Endothelial cell of umbilical vein (primary cell): Measurements from ENCODE around the gene CCNB1. TPM values are rescaled to one million over a fixed set of nuclear protein-coding genes. Genes with fewer than 3 reads are reported as not detected.
A peak's percentile ranks its signal among the peaks of the same experiment; 100 is the strongest.

Experiments used
- Bru-seq: library from RNA; stranded (reverse); fragments of 400-500 nt; gene quantifications from one replicate; lab custom pipeline; 2021; lab: Mats Ljungman, UMichigan
- BruChase-seq, 2 experiments: library from RNA; stranded (reverse); fragments of 400-500 nt; gene quantifications; one replicate each; lab custom pipeline; 2021; lab: Mats Ljungman, UMichigan
- BruUV-seq: library from RNA; stranded (reverse); fragments of 400-500 nt; replicated peaks from 2 replicates; lab custom pipeline; 2021; lab: Mats Ljungman, UMichigan
- CTCF ChIA-PET: fragments of 300-600, 350-600 bp; sonication (Branson Sonifier 250); formaldehyde crosslinking; loops from one replicate; lab custom pipeline; 2021; ENCODE audit warnings: antibody characterized with exemption, inconsistent platforms; lab: Charles Lee
- POLR2A ChIA-PET: fragments of 300-600, 350-600 bp; sonication (Branson Sonifier 250); formaldehyde crosslinking; loops from one replicate; lab custom pipeline; 2021; ENCODE audit warnings: antibody characterized with exemption, inconsistent platforms; lab: Charles Lee
- DNase-seq: peaks from one replicate; pipeline ENCODE4 v3.0.0-alpha.2; 2011; ENCODE audit warnings: low read depth, low spot score
- FAIRE-seq: peaks from 2 replicates; lab custom pipeline; 2011; peaks lifted over from hg19 to GRCh38; lab: Jason Lieb, UNC
- H2AFZ ChIP-seq: 2 replicates; pipeline ENCODE4 v1.6.0; 2012; ENCODE audit warnings: low read depth, low read length, control low read depth, inconsistent platforms
- H3K27ac ChIP-seq: 2 replicates; pipeline ENCODE4 v1.5.1; 2011; ENCODE audit warnings: low read depth, mild to moderate bottlenecking, control low read depth, low read length, moderate library complexity; ENCODE audit not compliant: insufficient read depth
- H3K27me3 ChIP-seq, 2 experiments: 2 replicates each; pipeline versions ENCODE4 v1.6.0 to v1.6.1; 2011; ENCODE audit warnings: low read length in 2 of 2, mixed read lengths in 1 of 2; ENCODE audit not compliant: control insufficient read depth in 2 of 2, insufficient read depth in 2 of 2
- H3K36me3 ChIP-seq, 2 experiments: 2 replicates in 1 of 2; 3 replicates in 1 of 2; pipeline ENCODE4 v1.5.1; 2011; ENCODE audit warnings: low read length in 2 of 2, mild to moderate bottlenecking in 1 of 2, moderate library complexity in 1 of 2; ENCODE audit not compliant: control insufficient read depth in 2 of 2, insufficient read depth in 2 of 2; ENCODE audit errors: extremely low read depth in 1 of 2
- H3K4me1 ChIP-seq: 3 replicates; pipeline ENCODE4 v1.5.1; 2011; ENCODE audit warnings: mild to moderate bottlenecking, low read length; ENCODE audit not compliant: control insufficient read depth, insufficient read depth; ENCODE audit errors: extremely low read depth
- H3K4me2 ChIP-seq: 2 replicates; pipeline ENCODE4 v1.6.1; 2011; ENCODE audit warnings: low read length, control low read depth, mixed read lengths; ENCODE audit not compliant: insufficient read depth
- H3K4me3 ChIP-seq, 3 experiments: fragments of 200-600 bp in 1 of 3; sonication (generic), shearing (Covaris generic) in 1 of 3; replicated peaks in 1 of 3; 2 replicates each; pipeline ENCODE4 v1.5.1; 2011 to 2016; ENCODE audit warnings: control low read depth in 3 of 3, low read length in 3 of 3, mild to moderate bottlenecking in 2 of 3, inconsistent platforms in 1 of 3, low read depth in 1 of 3, moderate library complexity in 1 of 3; ENCODE audit not compliant: insufficient read depth in 1 of 3
- H3K79me2 ChIP-seq: 2 replicates; pipeline ENCODE4 v1.6.0; 2012; ENCODE audit warnings: low read length, inconsistent platforms; ENCODE audit not compliant: control insufficient read depth, insufficient read depth
- H3K9ac ChIP-seq: replicated peaks from 2 replicates; pipeline ENCODE3; 2011; ENCODE audit warnings: low read length, control low read depth; ENCODE audit not compliant: insufficient read depth; ENCODE audit errors: extremely low read depth
- H3K9me1 ChIP-seq: replicated peaks from 3 replicates; pipeline ENCODE4 v1.6.0; 2011; ENCODE audit warnings: mild to moderate bottlenecking, low read length; ENCODE audit not compliant: control insufficient read depth, insufficient read depth; ENCODE audit errors: extremely low read depth
- H3K9me3 ChIP-seq: replicated peaks from 2 replicates; pipeline ENCODE4 v1.5.1; 2012; ENCODE audit warnings: low read length, inconsistent platforms; ENCODE audit not compliant: control insufficient read depth, insufficient read depth
- H4K20me1 ChIP-seq: replicated peaks from 2 replicates; pipeline ENCODE3; 2011; ENCODE audit warnings: mild to moderate bottlenecking, low read length; ENCODE audit not compliant: control insufficient read depth, insufficient read depth; ENCODE audit errors: extremely low read depth
- EZH2 ChIP-seq: IDR thresholded peaks from 2 replicates; pipeline ENCODE4 v1.6.1; 2012; ENCODE audit warnings: borderline replicate concordance, low read depth, mild to moderate bottlenecking, moderate library complexity, low read length, inconsistent platforms; ENCODE audit not compliant: severe bottlenecking
- FOS ChIP-seq: IDR thresholded peaks from 2 replicates; pipeline ENCODE4 v1.6.1; 2011; ENCODE audit warnings: mild to moderate bottlenecking, low read length, moderate library complexity, borderline replicate concordance; ENCODE audit not compliant: insufficient read depth
- GATA2 ChIP-seq: IDR thresholded peaks from 2 replicates; pipeline ENCODE4 v1.7.0; 2011; ENCODE audit warnings: low read depth, mild to moderate bottlenecking, moderate library complexity, mixed read lengths, low read length; ENCODE audit not compliant: insufficient read length, insufficient read depth
- JUN ChIP-seq: IDR thresholded peaks from 2 replicates; pipeline ENCODE4 v1.6.1; 2011; ENCODE audit warnings: borderline replicate concordance, low read depth; ENCODE audit not compliant: insufficient read length, insufficient read depth
- MAX ChIP-seq: IDR thresholded peaks from 2 replicates; pipeline ENCODE4 v1.6.1; 2011; ENCODE audit not compliant: insufficient read depth, insufficient read length
- MYC ChIP-seq: IDR thresholded peaks from one replicate; pipeline ENCODE4 v1.6.1; 2011; ENCODE audit warnings: mild to moderate bottlenecking, low read depth, low read length
- POLR2A ChIP-seq: IDR thresholded peaks from 2 replicates; pipeline ENCODE4 v1.6.1; 2012; ENCODE audit warnings: low read depth, mild to moderate bottlenecking, control low read depth, low read length
- POLR2AphosphoS5 ChIP-seq: IDR thresholded peaks from 2 replicates; pipeline ENCODE4 v1.6.1; 2012; ENCODE audit warnings: low read depth, mild to moderate bottlenecking, control low read depth, low read length, moderate library complexity; ENCODE audit not compliant: insufficient read depth
- dilution Hi-C: fragments of 300-500 bp; cut with MboI; formaldehyde crosslinking; loops from one replicate; pipeline ENCODE4 v1.15.0; 2019; ENCODE audit warnings: low sequenced_read_pairs; ENCODE audit not compliant: extremely low pct_ligation_motif_present
- intact Hi-C: fragments of 100-400 bp; cut with micrococcal nuclease; formaldehyde crosslinking; loops from one replicate; pipeline ENCODE4 v1.10.0; 2022
- long read RNA-seq: library from polyadenylated mRNA; stranded (forward); transcript quantifications from one replicate; pipeline ENCODE4 v2.0.0, GENCODE V29; 2021
- polyA minus RNA-seq, 3 experiments: library from RNA; depleted of rRNA, polyadenylated mRNA; stranded (reverse); fragments of >200 nt; gene quantifications; 1 replicate in 1 of 3; 2 replicates in 2 of 3; pipeline ENCODE4 v1.2.3, GENCODE V29; 2011
- polyA plus RNA-seq, 4 experiments: library from polyadenylated mRNA; depleted of rRNA in 3 of 4; stranded (reverse) in 3 of 4; unstranded in 1 of 4; fragments of >200 nt; gene quantifications; 2 replicates each; pipeline versions ENCODE4 v1.2.1 to v1.2.3, GENCODE V29; 2011 to 2012; ENCODE audit warnings: missing spikeins in 1 of 4
- total RNA-seq: library from RNA; stranded (reverse); gene quantifications from 2 replicates; pipeline ENCODE4 v1.2.3, GENCODE V29; 2021

Gene CCNB1
- total RNA-seq (187 and 211 TPM in 2 replicates), polyA plus RNA-seq (47.3 and 72.2 TPM in 2 replicates), polyA minus RNA-seq (37.1 and 44.8 TPM in 2 replicates), Bru-seq, nascent RNA (percentile 91 among the genes with signal in this experiment), BruChase-seq, experiment 1, labeled RNA remaining after a 6-hour chase (percentile 96 among the genes with signal in this experiment), BruChase-seq, experiment 2, labeled RNA remaining after a 2-hour chase (percentile 92 among the genes with signal in this experiment)
- polyA plus RNA-seq (2011; cell fraction: cytosol; rRNA removed) = 102 and 111 TPM in 2 replicates
- 75.5 and 98.0 TPM in 2 replicates for polyA plus RNA-seq (2011; cell fraction: nucleus; rRNA removed)
- polyA plus RNA-seq (2012) = 95.6 and 181 TPM in 2 replicates
- polyA minus RNA-seq (2011; cell fraction: cytosol; rRNA and poly(A)+ RNA removed) = 121 TPM
- 16.8 and 25.5 TPM in 2 replicates for polyA minus RNA-seq (2011; cell fraction: nucleus; rRNA and poly(A)+ RNA removed)
- long read RNA-seq, transcript CCNB1-201 (9 exons, 2,169 nt) = major isoform, 952 of 1,029 reads
- long read RNA-seq, partial matches to known transcripts = 11 of 1,029 reads
- long read RNA-seq, other reads (novel, unspliced or antisense) = 64 of 1,029 reads

- dilution Hi-C loops = no loop called here
- H3K9me1 ChIP-seq = no peaks in the 10 kb centered on the region
- no peak for TF ChIP-seq FOS
- TF ChIP-seq EZH2 = no peak
- peak; percentile 78 for TF ChIP-seq POLR2A
- TF ChIP-seq POLR2AphosphoS5 = peak; percentile 52
- TF ChIP-seq GATA2 = no peak
- peak; percentile 74 for TF ChIP-seq MAX
- TF ChIP-seq JUN = no peak
- TF ChIP-seq MYC = no peak
- no peaks in the 10 kb centered on the region for H4K20me1 ChIP-seq
- POLR2A ChIA-PET = no interaction called here
- H3K36me3 ChIP-seq = peaks cover 0 to 2% of the 10 kb centered on the region in 2 experiments
- peak; percentile 99 for DNase-seq
- CTCF ChIA-PET = interaction anchor here (1.4 to 3.7 kb wide), 2 partner anchors 8 to 168 kb away, joined by 3 to 14 read pairs; no protein-coding TSS in a partner anchor
- H3K4me3 ChIP-seq = peak within 1 kb of the TSS; percentile 87 to 97 (median 88)
- H3K27ac ChIP-seq = peak within 1 kb of the TSS; percentile 42
- no peaks in the 10 kb centered on the region for H3K9me3 ChIP-seq
- FAIRE-seq = peak; percentile 98
- H3K27me3 ChIP-seq = no peaks in the 10 kb centered on the region
- peaks cover 41% of the 10 kb centered on the region for H3K79me2 ChIP-seq
- peak within 1 kb of the TSS; percentile 89 for H3K4me2 ChIP-seq
- BruUV-seq = no TSS peak
- intact Hi-C loops = loop anchor here (1.0 to 10.0 kb wide), 6 partner anchors 22 to 248 kb away; partner anchors contain the start of genes AK6, CCDC125, CDK7 and CENPH
- peak within 1 kb of the TSS; percentile 82 for H3K9ac ChIP-seq
- peak within 1 kb of the TSS; percentile 87 for H2AFZ ChIP-seq
- peaks cover 16% of the 10 kb centered on the region for H3K4me1 ChIP-seq
These were observed at the start of gene CCNB1 for GRCh38 chr5:69166686-69167492. Gene CCNB1, plus strand, starts transcription at chr5:69167150. Its CDS starts 113 bp downstream, at chr5:69167263.
